NT2/D1 (cell line): ENCODE results near the gene CTSZ.
"Not testable (repeated sequence)": the region's sequence is repeated elsewhere in the genome, so short reads cannot be mapped to it uniquely, and the experiment has no call there.

ENCODE experiments used
- DNase-seq: peaks from one replicate; pipeline ENCODE4 v3.0.0-alpha.2; 2011; ENCODE audit warnings: low read depth, low spot score
- H3K27me3 ChIP-seq: 2 replicates; pipeline ENCODE4 v1.6.0; 2011; ENCODE audit warnings: mild to moderate bottlenecking; ENCODE audit not compliant: insufficient read length, insufficient read depth
- H3K36me3 ChIP-seq: 2 replicates; pipeline ENCODE4 v1.6.1; 2011; ENCODE audit warnings: mild to moderate bottlenecking, low read length, mixed read lengths; ENCODE audit not compliant: insufficient read depth, insufficient read length
- H3K4me1 ChIP-seq: 2 replicates; pipeline ENCODE4 v1.5.1; 2011; ENCODE audit not compliant: insufficient read depth, insufficient read length
- H3K4me3 ChIP-seq: 2 replicates; pipeline ENCODE4 v1.5.1; 2011; ENCODE audit warnings: low read depth; ENCODE audit not compliant: insufficient read length
- H3K9ac ChIP-seq: 2 replicates; pipeline ENCODE4 v1.6.0; 2011; ENCODE audit warnings: low read depth; ENCODE audit not compliant: insufficient read length
- H3K9me3 ChIP-seq: 2 replicates; pipeline ENCODE4 v1.5.1; 2011; ENCODE audit warnings: mild to moderate bottlenecking, low read length; ENCODE audit not compliant: insufficient read depth
- SUZ12 ChIP-seq: IDR thresholded peaks from 2 replicates; pipeline ENCODE4 v1.6.1; 2011; ENCODE audit not compliant: insufficient read length, insufficient read depth; ENCODE audit errors: extremely low read depth
- YY1 ChIP-seq: IDR thresholded peaks from 2 replicates; pipeline ENCODE4 v1.6.1; 2011; ENCODE audit not compliant: insufficient read length, insufficient read depth
- ZNF274 ChIP-seq: IDR thresholded peaks from 2 replicates; pipeline ENCODE4 v1.6.1; 2011; ENCODE audit warnings: mild to moderate bottlenecking, low read depth, low read length

The CTSZ gene

GRCh38 chr20:59016795-59017492 is 9.9 kb upstream of the CTSZ start:
- Histone ChIP-seq H3K4me3 (no peak overlapping the region), H3K9me3 (no peaks in the 10 kb centered on the region), H3K36me3 (no peaks in the 10 kb centered on the region), H3K27me3 (peaks cover 21% of the 10 kb centered on the region), H3K4me1 (peaks cover 13% of the 10 kb centered on the region), H3K9ac (no peak overlapping the region)
- DNase-seq, result no peak
- TF ChIP-seq ZNF274 (no peak), YY1 (no peak), SUZ12 (no peak)

- Histone ChIP-seq H3K9ac (no peak overlapping the region), H3K36me3 (no peaks in the 10 kb centered on the region), H3K27me3 (peaks cover 21% of the 10 kb centered on the region), H3K4me1 (peaks cover 15% of the 10 kb centered on the region), H3K4me3 (no peak overlapping the region), H3K9me3 (no peaks in the 10 kb centered on the region)
- TF ChIP-seq ZNF274, result no peak
- TF ChIP-seq YY1, result no peak
- TF ChIP-seq SUZ12, result no peak
- no peak for DNase-seq
These were observed 9.0 kb upstream of the CTSZ start for GRCh38 chr20:59015812-59016711.

GRCh38 chr20:59015411-59015810 is 8.4 kb upstream of the CTSZ start:
- Histone ChIP-seq H3K9me3 (no peaks in the 10 kb centered on the region), H3K27me3 (peaks cover 23% of the 10 kb centered on the region), H3K4me1 (peaks cover 18% of the 10 kb centered on the region), H3K9ac (no peak overlapping the region), H3K36me3 (no peaks in the 10 kb centered on the region), H3K4me3 (no peak overlapping the region)
- TF ChIP-seq SUZ12 (no peak), YY1 (no peak), ZNF274 (no peak)
- DNase-seq, result no peak

GRCh38 chr20:59014680-59015389 is 7.8 kb upstream of the CTSZ start:
- TF ChIP-seq YY1, result no peak
- TF ChIP-seq ZNF274, result no peak
- no peak for TF ChIP-seq SUZ12
- Histone ChIP-seq H3K9me3 (no peaks in the 10 kb centered on the region), H3K9ac (no peak overlapping the region), H3K36me3 (no peaks in the 10 kb centered on the region), H3K4me3 (no peak overlapping the region), H3K4me1 (peaks cover 21% of the 10 kb centered on the region), H3K27me3 (peaks cover 26% of the 10 kb centered on the region)
- DNase-seq, result no peak

- Histone ChIP-seq H3K9me3 (no peaks in the 10 kb centered on the region), H3K9ac (no peak overlapping the region), H3K27me3 (peaks cover 28% of the 10 kb centered on the region), H3K4me1 (peaks cover 18% of the 10 kb centered on the region), H3K36me3 (no peaks in the 10 kb centered on the region), H3K4me3 (no peak overlapping the region)
- no peak for DNase-seq
- TF ChIP-seq SUZ12 (no peak), ZNF274 (no peak), YY1 (no peak)
These were observed 7.0 kb upstream of the CTSZ start for GRCh38 chr20:59013959-59014608.

GRCh38 chr20:59013031-59013951 is 6.2 kb upstream of the CTSZ start:
- no peaks in the 10 kb centered on the region for H3K36me3 ChIP-seq
- peaks cover 18% of the 10 kb centered on the region for H3K4me1 ChIP-seq
- H3K27me3 ChIP-seq, result peaks cover 36% of the 10 kb centered on the region
- no peaks in the 10 kb centered on the region for H3K9me3 ChIP-seq
- no peak overlapping the region for H3K9ac ChIP-seq
- no peak overlapping the region for H3K4me3 ChIP-seq
- DNase-seq, result no peak
- no peak for TF ChIP-seq SUZ12
- TF ChIP-seq YY1, result no peak
- no peak for TF ChIP-seq ZNF274

- Histone ChIP-seq H3K27me3 (peaks cover 44% of the 10 kb centered on the region), H3K4me1 (peaks cover 18% of the 10 kb centered on the region)
- not testable (repeated sequence) for H3K36me3 ChIP-seq, H3K9me3 ChIP-seq, H3K4me3 ChIP-seq, H3K9ac ChIP-seq, DNase-seq
These were observed 4.8 kb upstream of the CTSZ start for GRCh38 chr20:59011874-59012157.
